ENCODE data around the gene RARB.

GRCh38 chr3:25572336-25572735 lies 144.3 kb downstream of the RARB start:
- TF ChIP-seq POLR2AphosphoS5 (IDR thresholded peaks at IDR 0.05; ENCODE audit: borderline replicate concordance, low read depth, low read length) (no peak), EZH2 (IDR thresholded peaks at IDR 0.05) (no peak), FOXP2 (optimal IDR thresholded peaks at IDR 0.05; ENCODE audit: control extremely low read depth, extremely low read length, insufficient read depth) (no peak)
